ENCODE data around the gene PRKAR1B.

The PRKAR1B gene

DNA sequence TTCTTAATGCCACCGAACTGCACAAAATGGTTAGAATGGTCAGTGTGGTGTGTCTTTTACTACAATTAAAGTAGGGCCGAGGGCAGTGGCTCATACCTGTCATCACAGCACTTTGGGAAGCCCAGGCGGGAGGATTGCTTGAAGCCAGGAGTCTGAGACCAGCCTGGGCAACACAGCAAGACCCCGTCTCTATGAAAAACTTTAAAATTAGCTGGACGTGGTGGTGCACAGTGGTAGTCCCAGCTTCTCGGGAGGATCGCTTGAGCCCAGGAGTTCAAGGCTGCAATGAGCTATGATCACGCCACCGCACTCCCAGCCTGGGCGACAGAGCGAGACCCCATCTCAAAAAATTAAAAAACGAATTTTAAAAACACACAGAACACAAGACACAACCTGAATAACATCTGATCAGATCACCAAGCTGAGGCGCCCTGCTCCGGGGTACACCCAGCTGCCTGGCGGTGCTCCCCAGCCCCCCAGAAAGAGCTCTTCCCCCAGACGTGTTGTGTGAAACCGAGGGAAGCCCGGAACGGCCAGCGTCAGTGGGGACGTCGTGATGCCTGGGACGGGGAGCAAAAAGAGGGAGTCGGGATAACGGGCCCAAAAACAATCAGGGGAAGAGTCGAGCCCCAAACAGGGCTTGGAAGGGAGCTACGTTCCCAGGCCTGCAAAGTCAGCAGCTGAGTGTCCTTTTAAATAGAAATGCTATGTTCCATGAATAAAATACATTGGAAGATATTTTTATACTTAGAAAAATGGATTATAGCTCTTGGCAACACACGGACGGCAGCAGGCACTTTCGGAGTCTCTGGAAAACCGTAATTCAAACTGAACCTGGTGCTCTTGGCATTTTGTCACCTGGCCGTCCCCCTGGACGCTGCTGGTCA, 126.7 kb downstream of the PRKAR1B start:
- peak in 5 of 10 donors; percentile 8 to 81 (median 68) for DNase-seq
- intact Hi-C loops (cut with DNase I), result no loop called here

DNA sequence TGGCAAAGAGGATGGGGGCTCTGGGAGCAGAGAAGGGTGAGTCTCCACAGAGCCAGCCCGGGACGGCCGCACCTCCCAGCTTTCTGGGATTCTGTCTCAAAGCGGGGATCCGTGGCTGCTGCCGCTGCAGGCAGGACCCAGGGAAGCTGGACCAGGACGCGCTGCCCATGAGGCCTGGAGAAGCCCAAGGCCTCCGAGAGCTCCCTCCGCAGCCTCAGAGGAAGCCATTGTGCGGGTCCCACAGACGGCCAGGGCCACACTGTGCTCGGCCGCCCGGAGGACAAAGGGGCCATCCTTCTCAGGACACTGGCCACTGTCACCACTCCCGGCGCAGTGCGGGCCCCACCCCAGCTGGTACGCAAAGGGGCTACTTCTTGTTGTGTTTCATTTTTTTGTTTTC, 128.2 kb downstream of the PRKAR1B start:
- peak in 6 of 10 donors; percentile 47 to 92 (median 66) for DNase-seq
- intact Hi-C loops (cut with DNase I), result loop anchor here (5.0 kb wide), 1 partner anchor 82 kb away; the partner anchor contains the start of gene PDGFA

DNA sequence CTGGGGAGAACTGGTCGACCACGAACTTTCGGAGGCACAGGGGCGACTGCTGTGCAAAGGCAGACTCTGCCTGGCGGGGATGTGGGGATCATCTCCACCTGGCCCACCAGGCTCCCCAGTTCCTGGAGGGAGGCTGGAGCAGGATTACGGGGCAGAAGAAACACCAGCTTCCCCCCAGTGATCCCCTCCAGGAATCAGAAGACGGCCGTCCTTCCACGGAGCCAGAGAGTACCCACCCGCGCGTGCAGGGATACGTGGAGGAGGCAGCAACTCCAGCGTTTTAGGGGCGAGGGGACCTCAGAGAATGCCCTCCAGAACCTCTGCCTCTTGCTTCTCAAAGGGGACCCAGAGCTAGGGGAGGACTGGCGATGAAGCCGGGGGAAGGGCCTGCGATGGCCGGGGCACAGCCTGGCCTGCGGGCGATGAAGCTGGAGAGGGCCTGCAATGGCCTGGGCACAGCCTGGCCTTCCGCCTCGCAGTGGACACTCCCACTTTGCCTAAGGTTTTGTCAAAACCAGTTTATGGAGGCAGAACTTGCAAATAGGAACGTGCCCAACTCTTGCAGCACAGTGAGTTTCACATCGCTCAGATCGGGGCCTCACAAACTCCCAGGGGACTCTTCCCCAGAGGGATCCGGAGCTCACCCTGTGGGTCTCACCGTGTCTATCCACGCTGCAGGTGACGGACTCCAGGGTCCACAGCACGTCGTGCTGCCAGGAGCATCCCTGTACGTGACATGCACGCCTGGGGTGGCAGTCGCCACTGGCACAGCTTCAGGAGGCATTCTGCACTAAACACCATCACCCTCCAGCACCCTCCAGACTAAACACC, 129.5 kb downstream of the PRKAR1B start:
- intact Hi-C loops (cut with DNase I), result loop anchor here (5.0 kb wide), 1 partner anchor 80 kb away; the partner anchor contains the start of gene PDGFA
- DNase-seq, result peak in 3 of 10 donors; percentile 62 to 81 (median 74)

DNA sequence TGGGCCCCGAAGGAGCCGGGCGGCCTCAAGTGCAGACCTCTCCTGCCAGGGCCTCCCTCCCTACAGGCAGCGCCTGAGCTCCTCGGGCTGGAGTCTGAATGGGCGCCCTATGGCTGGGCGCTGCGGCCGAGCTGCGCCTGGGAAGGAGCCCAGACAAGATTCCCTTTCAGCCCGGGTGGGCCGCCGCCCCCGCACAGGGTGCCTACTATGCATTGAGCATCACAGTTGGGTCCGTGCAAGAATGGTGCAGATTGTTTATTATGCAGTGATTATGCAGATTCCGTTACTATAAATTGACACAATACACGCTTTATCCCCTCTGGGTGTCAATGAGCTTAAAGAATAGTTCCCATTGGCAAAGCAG, 130.3 kb downstream of the PRKAR1B start:
- intact Hi-C loops (cut with DNase I), result loop anchor here (5.0 kb wide), 1 partner anchor 80 kb away; the partner anchor contains the start of gene PDGFA
- DNase-seq, result peak in 9 of 10 donors; percentile 65 to 98 (median 75)

DNA sequence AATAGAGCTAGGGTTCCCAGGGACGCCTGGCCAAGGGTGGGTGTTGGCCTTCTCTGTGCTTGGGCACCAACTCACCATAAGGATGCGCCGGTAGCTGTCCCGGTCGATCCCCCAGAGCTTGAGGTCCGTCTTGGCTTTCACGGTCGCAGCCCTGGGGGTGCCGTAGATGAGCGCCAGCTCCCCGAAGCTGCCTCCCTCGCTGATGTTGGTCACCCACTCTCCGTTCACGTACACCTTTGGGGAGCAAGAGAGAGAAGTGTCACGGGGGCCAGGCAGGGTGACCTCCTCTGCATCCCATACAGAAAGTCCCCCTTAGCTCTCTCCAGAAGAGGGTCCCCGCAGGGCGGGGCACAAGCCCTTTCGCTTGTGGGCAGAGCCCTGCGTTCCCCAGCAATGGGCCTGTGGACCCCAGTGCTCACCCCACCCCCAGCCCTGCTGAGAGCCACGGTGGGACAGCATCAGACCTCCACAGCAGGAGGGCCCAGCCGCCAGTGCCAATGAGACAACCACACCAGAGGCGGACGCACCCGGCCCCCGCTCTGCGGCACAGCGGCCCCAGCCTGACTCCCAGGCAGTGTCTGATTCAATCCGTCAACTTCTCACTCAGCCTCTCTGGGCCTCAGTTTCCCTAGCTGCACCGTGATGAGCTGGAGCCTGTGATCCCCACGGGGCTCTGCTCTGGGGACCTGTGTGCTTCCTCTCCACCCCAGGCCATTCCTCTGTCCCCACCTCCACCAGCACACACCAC, 130.8 kb downstream of the PRKAR1B start:
- intact Hi-C loops (cut with DNase I), result loop anchor here (5.0 kb wide), 1 partner anchor 79 kb away; the partner anchor contains the start of gene PDGFA
- DNase-seq, result peak in 3 of 10 donors; percentile 62 to 83 (median 78)

DNA sequence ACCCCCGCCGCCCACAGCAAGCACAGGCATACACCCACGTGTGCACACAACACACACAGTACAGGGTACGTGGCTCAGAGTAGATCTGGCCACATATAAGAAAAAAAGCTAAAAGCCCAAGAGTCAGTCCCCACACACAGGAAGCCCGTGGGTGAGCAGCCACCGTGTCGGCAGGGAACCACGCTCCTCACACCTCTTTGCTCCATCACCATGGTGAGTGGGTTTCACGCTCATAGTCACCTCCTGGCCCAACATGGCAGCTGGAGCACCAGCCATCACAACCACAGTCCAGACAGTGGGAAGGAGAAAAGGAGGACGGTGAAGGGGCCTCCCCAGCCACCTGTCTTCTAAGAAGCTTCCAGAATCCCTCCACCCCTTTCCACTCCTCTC, 131.5 kb downstream of the PRKAR1B start:
- intact Hi-C loops (cut with DNase I), result loop anchor here (5.0 kb wide), 1 partner anchor 78 kb away; the partner anchor contains the start of gene PDGFA

GRCh38 chr7:594920-595620, 132.0 kb downstream of the PRKAR1B start:
- DNase-seq, result peak in 2 of 10 donors; percentile 62 to 80
- intact Hi-C loops (cut with DNase I), result loop anchor here (5.0 kb wide), 1 partner anchor 78 kb away; the partner anchor contains the start of gene PDGFA

More for the DNA sequence above, 131.5 kb downstream of the PRKAR1B start:
- peak in 2 of 10 donors; percentile 53 to 67 for DNase-seq

DNA sequence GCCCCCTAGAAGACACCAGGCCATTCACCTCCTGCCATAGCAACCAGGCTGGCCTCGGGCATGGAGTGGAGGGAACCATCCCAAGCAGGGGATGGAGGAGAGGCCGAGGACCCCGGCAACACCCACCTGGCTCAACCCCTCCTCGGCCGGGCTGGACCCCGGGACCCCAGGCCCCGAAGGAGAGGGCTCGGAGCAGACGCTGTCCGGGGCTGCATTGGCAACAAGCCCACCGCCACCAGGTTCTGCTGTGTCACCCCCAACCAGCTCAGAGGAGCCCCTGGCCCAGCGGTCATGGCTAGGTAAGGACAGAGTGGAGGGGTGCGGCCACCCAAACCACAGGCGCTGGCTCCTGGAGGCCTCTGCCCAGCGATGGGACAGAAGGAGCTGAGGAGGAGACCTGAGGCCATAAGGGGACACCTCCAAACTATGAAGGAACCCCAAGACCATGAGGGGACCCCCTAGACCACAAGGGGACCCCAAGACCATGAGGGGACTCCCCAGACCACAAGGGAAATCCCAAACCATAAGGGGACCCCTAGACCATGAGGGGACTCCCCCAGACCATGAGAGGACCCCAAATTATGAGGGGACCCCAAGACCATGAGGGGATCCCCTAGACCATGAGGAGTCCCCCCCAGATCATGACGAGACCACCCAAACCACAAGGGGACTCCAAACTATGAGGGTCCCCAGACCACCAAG, 132.7 kb downstream of the PRKAR1B start:
- DNase-seq, result peak in 2 of 10 donors; percentile 66 to 88

GRCh38 chr7:593324-594115, 133.6 kb downstream of the PRKAR1B start:
- intact Hi-C loops (cut with DNase I), result no loop called here
- DNase-seq, result peak in 7 of 10 donors; percentile 38 to 94 (median 64)

More for the DNA sequence above, 132.7 kb downstream of the PRKAR1B start:
- intact Hi-C loops (cut with DNase I), result no loop called here

DNA sequence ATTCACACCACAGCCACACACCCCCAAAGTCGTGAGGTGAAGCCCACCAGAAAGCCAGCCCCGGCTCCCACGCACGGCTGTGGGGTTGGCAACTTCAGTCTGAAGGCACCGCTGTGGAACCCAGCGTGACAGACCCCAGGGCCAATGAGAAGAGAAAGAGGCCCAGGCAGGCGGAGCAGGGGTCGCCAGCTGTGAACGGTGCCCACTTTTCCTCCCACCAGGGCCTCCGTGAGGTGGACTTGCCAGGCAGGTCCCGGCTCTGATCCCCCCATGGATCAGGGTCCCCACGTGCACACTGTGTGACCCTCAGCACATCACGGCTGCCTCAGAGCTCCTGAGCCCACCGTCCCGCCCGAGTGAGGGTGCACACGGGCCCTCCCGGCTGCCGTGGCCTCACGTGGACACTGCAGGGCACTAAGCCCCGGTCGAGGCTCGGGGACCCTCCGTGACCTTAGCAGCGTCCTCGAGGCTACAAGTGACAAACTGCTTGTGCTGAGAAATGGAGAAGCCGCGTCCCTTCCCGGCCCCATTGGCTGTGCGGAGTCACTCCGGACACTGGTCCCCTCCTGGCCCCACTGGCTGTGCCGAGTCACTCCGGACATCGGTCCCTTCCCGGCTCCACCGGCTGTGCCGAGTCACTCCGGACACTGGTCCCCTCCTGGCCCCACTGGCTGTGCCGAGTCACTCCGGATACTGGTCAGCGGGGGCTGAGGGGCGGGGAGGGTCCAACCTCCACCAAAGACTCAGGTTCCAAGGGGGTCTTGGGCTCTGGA, 135.0 kb downstream of the PRKAR1B start:
- DNase-seq, result peak in 3 of 10 donors; percentile 62 to 86 (median 64)

DNA sequence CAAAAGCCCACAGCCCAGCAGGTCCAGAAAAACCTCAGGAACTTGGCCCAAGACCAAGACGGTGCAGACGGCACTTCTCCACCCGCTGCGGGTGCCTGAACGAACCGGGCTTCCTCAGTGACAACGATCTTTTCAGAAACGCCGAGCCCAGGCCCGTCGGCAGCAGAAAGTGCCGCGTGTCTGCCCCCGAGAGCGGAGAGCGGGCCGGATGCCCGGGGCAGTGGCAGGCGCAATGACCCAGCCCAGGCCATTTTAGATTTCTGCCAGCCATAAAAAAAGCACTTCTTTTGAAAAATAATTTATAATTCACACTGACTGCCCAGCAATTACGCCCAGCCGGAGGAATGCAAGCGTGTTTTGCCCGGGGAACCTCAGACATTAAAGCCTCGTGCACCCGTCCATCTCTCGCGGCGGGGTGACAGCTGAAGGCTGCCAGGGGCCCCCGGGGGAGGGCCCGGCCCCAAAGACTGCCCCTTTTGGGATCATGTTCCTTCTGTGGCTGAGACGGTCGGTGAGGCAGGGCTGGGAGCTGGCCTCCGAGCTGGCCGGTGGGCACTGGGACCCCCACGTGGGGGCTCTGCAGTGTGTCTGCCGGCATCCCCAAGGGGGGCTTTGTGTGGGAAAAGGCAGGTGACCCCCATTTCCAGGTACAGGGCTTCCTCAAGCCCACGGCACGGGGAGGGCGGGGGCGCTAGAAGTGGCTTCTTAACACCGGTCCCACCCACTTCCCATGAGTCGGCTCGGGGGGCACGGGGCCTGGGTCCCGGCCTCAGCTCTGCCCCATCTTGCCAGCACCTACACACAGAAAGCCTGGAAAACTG, 136.1 kb downstream of the PRKAR1B start:
- DNase-seq, result peak in 5 of 10 donors; percentile 46 to 92 (median 85)

More for the DNA sequence above, 135.0 kb downstream of the PRKAR1B start:
- intact Hi-C loops (cut with DNase I), result no loop called here

DNA sequence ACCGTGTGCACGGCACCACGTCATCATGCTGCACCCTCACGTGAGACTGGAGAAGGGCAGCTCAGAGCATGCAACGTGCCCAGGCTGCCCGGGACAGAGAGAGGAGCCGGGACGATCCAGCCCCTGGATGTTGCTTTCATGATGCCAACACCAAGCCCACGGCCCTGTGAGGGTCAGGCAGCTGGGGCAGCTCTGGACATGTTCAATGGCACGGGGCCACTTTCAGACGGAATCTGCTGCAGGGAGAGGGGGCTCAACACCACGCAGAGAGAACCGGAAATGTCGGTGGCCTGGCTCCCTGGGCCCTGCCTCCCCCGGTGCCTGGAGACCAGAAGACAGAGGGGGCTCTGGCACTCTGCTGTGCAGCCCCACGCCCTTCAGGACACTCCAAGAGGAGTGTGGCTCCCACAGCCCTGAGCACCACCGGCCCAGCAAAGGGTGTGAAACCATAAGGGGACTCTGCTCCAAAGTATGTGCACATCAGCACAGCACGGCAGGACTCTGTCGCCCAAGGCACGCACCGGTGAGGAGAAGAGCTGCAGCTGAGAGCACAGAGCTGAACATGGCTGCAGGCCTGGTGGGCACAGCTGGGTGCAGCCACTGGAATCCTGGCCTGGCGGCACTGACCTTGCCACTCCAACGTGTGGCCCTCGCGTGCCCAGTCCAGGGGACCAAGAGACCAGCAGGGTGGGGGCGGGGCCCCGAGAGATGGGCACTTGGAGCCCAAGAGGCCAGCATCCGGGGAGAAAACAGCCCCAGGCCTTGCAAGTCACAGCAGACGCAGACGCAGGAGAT, 137.1 kb downstream of the PRKAR1B start:
- peak in 3 of 10 donors; percentile 71 to 86 (median 81) for DNase-seq
- intact Hi-C loops (cut with DNase I), result no loop called here

More for the DNA sequence above, 136.1 kb downstream of the PRKAR1B start:
- intact Hi-C loops (cut with DNase I), result no loop called here

- intact Hi-C loops (cut with DNase I), result no loop called here
- DNase-seq, result peak in 3 of 10 donors; percentile 29 to 53 (median 44)
Measured at GRCh38 chr7:587767-588166, 139.3 kb downstream of the PRKAR1B start.

GRCh38 chr7:586494-586893, 140.6 kb downstream of the PRKAR1B start:
- peak in 2 of 10 donors; percentile 5 to 12 for DNase-seq
- intact Hi-C loops (cut with DNase I), result no loop called here

DNA sequence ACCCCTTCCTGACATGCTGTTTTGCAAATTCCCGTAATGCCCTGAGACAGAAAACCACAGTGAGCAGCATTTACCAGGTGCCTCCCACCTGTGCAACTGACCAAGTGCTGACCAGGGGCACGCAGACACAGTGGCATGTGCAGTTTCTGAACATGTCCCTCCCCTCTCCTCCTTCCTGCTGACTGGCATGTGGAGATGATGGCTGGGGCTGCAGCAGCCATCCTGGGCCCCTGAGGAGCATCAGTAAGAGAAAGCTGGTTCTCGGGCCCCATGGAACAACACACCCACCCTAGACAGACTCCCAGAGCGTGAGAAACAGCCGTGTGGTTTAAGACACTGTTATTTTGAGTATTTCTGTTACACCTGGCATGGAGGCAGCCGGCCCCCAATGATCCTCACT, 141.2 kb downstream of the PRKAR1B start:
- intact Hi-C loops (cut with DNase I), result no loop called here
- peak in 2 of 10 donors; percentile 37 to 52 for DNase-seq
